MCF 10A (cell line): ENCODE data around the gene ARF3. TPM values are rescaled to one million over a fixed set of nuclear protein-coding genes. Genes with fewer than 3 reads are reported as not detected.

Experiments
- BruUV-seq: library from RNA; stranded (reverse); fragments of 400-500 nt; replicated peaks from 2 replicates; lab custom pipeline; 2021; lab: Mats Ljungman, UMichigan
- CTCF ChIA-PET: fragments of 300-600 bp; sonication (Branson Sonifier 250); formaldehyde crosslinking; extraction: SDS; loops from one replicate; lab custom pipeline; 2021; ENCODE audit warnings: antibody characterized with exemption, inconsistent platforms; lab: Yijun Ruan, JAX
- POLR2A ChIA-PET: fragments of 300-600, 350-650 bp; sonication (Branson Sonifier 250); formaldehyde crosslinking; extraction: SDS; loops from one replicate; lab custom pipeline; 2020; ENCODE audit warnings: antibody characterized with exemption, inconsistent platforms; lab: Yijun Ruan, JAX
- DNase-seq: peaks from one replicate; pipeline ENCODE4 v3.0.0-alpha.2; 2018; ENCODE audit not compliant: unreplicated experiment
- H3K27ac Mint-ChIP-seq: one replicate; pipeline ENCODE4 v1.8.0; 2022; ENCODE audit warnings: mild to moderate bottlenecking, low read depth, mixed read lengths; ENCODE audit not compliant: unreplicated experiment
- H3K27me3 Mint-ChIP-seq: one replicate; pipeline ENCODE4 v1.8.0; 2022; ENCODE audit warnings: mixed read lengths; ENCODE audit not compliant: insufficient read depth, unreplicated experiment
- H3K36me3 Mint-ChIP-seq: one replicate; pipeline ENCODE4 v1.8.0; 2022; ENCODE audit warnings: mild to moderate bottlenecking, moderate library complexity, mixed read lengths; ENCODE audit not compliant: insufficient read depth, unreplicated experiment
- H3K4me1 Mint-ChIP-seq: one replicate; pipeline ENCODE4 v1.8.0; 2022; ENCODE audit warnings: mixed read lengths; ENCODE audit not compliant: insufficient read depth, unreplicated experiment
- H3K4me3 Mint-ChIP-seq: one replicate; pipeline ENCODE4 v1.8.0; 2022; ENCODE audit warnings: mild to moderate bottlenecking, moderate library complexity, mixed read lengths; ENCODE audit not compliant: unreplicated experiment
- H3K9me3 Mint-ChIP-seq: one replicate; pipeline ENCODE4 v1.8.0; 2022; ENCODE audit warnings: mixed read lengths; ENCODE audit not compliant: unreplicated experiment
- intact Hi-C: fragments of 100-400 bp; cut with micrococcal nuclease; formaldehyde crosslinking; loops from 2 replicates; pipeline ENCODE4 v1.14.1; 2022
- total RNA-seq: library from RNA; stranded (reverse); gene quantifications from 2 replicates; pipeline ENCODE4 v1.2.3, GENCODE V29; 2022
- TF ChIP-seq, protein P1 (sequence below): fragments of 200-600 bp; IDR thresholded peaks from one replicate; pipeline ENCODE4 v1.8.0; 2022; ENCODE audit warnings: antibody characterized with exemption, mild to moderate bottlenecking; ENCODE audit not compliant: unreplicated experiment

ARF3 gene
- total RNA-seq, 1 experiment from 2014 or later: 117 TPM

DNA sequence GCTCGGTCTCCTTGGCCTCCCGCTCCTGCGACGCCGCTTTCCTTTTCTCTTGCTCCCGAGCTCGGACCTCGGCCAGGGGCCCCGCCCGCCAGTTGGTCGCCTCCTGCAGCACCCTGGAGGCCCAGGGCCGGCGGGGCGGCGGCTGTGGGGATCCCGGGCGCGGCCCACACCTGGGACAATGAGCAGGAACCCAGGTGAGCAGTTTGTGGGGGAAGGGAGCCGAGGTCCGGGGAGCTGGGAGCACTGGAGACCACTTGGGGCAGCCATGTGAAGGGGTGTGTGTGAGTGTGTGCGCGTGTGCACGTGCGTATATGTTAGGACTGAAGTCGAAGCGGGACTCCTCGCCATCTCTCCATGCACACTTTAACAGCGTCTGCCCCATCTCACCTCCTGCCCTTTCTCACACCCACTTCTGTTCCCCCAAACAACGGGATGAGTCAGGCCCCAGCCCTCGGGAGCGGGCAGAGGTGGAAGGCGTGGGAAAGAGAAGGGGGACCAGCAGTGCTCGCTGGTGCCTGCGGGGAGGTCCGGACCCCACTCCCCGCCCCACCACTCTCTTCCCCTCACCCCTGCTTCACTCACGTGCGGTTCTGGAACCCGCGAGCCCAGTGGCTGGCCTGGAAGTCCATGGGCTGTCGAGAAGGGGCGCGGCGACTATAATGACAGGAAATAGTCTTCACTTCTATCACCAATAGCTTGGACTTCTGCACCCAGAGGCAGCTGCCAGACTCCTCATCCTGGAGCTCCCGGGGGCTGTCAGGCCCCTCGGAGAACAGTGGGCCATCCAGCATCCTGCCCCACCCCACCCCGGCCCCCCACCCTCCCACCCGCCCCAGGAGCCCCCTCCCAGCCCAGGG lies 41.4 kb upstream of the ARF3 start:
- Mint-ChIP-seq H3K27me3 (no peaks in the 10 kb centered on the region), H3K9me3 (no peaks in the 10 kb centered on the region), H3K27ac (no peak overlapping the region), H3K4me1 (peaks cover 14% of the 10 kb centered on the region), H3K36me3 (peaks cover 28% of the 10 kb centered on the region), H3K4me3 (no peak overlapping the region)
- ChIA-PET POLR2A (interaction anchor here (0.8 to 1.2 kb wide), 2 partner anchors 19 to 146 kb away, joined by 3 read pairs; no protein-coding TSS in a partner anchor), CTCF (interaction anchor here (0.6 to 2.4 kb wide), 3 partner anchors 11 to 29 kb away, joined by 3 to 14 read pairs (median 7); partner anchors contain the start of gene WNT1)
- BruUV-seq: no TSS peak
- intact Hi-C loops: loop anchor here (10.0 kb wide), 1 partner anchor 104 kb away; no protein-coding TSS in a partner anchor
- TF ChIP-seq, protein P1, sequence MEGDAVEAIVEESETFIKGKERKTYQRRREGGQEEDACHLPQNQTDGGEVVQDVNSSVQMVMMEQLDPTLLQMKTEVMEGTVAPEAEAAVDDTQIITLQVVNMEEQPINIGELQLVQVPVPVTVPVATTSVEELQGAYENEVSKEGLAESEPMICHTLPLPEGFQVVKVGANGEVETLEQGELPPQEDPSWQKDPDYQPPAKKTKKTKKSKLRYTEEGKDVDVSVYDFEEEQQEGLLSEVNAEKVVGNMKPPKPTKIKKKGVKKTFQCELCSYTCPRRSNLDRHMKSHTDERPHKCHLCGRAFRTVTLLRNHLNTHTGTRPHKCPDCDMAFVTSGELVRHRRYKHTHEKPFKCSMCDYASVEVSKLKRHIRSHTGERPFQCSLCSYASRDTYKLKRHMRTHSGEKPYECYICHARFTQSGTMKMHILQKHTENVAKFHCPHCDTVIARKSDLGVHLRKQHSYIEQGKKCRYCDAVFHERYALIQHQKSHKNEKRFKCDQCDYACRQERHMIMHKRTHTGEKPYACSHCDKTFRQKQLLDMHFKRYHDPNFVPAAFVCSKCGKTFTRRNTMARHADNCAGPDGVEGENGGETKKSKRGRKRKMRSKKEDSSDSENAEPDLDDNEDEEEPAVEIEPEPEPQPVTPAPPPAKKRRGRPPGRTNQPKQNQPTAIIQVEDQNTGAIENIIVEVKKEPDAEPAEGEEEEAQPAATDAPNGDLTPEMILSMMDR: no peak
- peak; percentile 49 for DNase-seq

DNA sequence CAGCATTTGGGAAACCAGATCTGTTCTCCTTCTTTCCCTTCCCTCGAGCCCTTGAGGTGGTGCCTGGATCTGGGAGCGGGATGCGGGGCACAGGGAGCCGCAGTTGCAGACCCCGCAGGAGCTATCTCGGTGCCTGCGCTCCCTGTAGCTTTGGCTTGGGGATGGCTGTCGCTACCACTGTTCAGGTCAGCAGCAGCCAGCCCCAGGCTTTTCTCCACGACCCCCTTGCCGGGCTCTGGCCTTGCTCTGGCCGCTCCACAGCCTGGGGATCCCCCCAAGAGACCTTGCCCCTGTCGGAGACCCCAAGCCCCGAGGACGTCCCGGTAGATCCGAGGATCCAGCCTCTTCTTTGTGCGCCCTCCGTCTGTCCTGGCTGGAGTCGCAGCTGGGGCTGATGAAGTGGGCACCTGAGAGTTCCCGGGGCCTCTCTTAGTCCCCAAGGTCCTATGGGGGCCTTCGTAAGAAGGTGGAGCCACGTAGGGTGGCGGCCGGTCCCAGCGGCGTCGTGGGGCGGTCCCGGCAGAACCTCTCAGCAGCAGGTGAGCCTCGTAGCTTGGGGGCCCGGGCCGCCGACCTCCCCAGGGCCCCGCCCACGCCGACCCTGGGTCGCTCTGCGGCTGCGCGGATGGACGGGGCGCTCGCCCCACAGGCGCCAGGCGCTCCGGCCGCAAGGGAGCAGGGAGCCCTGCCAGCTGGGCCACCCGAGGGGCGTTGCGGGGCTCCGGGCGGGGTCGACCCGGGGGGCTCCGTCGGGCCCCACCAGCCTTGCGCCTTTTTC lies 40.6 kb upstream of the ARF3 start:
- CTCF ChIA-PET: interaction anchor here (0.8 to 2.4 kb wide), 5 partner anchors 10 to 203 kb away, joined by 3 to 14 read pairs (median 6); partner anchors contain the start of gene DDX23
- no peak for DNase-seq
- H3K27me3 Mint-ChIP-seq: no peaks in the 10 kb centered on the region
- intact Hi-C loops: loop anchor here (10.0 kb wide), 1 partner anchor 103 kb away; no protein-coding TSS in a partner anchor
- H3K27ac Mint-ChIP-seq: no peak overlapping the region
- POLR2A ChIA-PET: interaction anchor here (0.8 kb wide), 1 partner anchor 145 kb away, joined by 3 read pairs; no protein-coding TSS in a partner anchor
- no peaks in the 10 kb centered on the region for H3K9me3 Mint-ChIP-seq
- H3K36me3 Mint-ChIP-seq: peaks cover 22% of the 10 kb centered on the region
- no peak overlapping the region for H3K4me3 Mint-ChIP-seq
- BruUV-seq: no TSS peak
- TF ChIP-seq, protein P1: no peak
- peaks cover 14% of the 10 kb centered on the region for H3K4me1 Mint-ChIP-seq

DNA sequence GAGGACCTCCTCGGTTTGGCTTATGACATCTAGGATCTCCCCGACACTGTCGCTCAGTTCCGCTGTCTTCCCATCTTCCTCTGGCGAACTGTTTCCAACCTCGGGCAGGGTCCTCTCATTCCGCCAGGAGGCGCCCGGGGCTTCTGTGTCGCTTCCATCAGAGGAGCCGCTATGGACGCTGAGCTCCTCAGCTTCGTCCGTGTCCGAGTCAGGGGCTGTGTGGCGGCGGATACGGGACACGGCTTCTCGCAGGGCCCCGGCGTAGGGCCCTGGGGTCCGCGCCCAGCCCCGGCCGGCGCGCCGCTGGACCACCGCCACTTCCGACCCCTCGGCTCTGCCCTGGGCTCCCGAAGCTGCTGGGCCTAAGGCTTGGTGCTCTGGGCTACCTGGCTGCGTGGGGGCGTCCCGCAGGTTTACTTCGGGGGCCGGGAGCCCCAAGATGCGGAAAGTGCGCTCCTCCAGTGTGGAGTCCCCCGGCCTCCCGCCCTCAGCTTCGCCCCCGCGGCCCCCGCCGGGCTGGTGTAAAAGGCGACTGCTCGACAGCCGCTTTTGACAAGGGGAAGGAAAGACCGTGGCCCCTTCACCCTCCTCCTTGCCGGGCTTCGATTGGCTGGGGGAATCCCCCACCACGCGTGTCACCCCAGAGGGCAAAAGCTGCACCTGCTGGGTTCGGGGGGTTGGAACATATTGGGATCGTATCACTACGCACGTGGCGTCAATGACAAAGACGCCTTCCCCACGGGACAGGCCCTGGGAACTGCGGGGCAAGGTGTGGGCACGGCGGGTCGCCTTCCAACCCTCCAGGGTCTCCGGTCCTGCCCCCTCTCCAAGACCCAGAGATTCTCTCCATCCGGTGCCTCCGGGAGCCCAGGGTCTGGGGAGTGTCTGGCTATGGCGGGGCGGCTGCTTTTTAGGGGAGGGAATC lies 39.8 kb upstream of the ARF3 start:
- Mint-ChIP-seq H3K27me3 (no peaks in the 10 kb centered on the region), H3K9me3 (no peaks in the 10 kb centered on the region), H3K4me3 (no peak overlapping the region), H3K27ac (no peak overlapping the region), H3K36me3 (peaks cover 13% of the 10 kb centered on the region), H3K4me1 (peaks cover 14% of the 10 kb centered on the region)
- intact Hi-C loops: loop anchor here (10.0 kb wide), 1 partner anchor 102 kb away; no protein-coding TSS in a partner anchor
- ChIA-PET CTCF (interaction anchor here (0.8 to 2.4 kb wide), 8 partner anchors 9 to 202 kb away, joined by 3 to 14 read pairs (median 4); partner anchors contain the start of genes DDX23 and RND1), POLR2A (interaction anchor here (0.6 to 1.7 kb wide), 2 partner anchors 144 to 150 kb away, joined by 3 to 5 read pairs; no protein-coding TSS in a partner anchor)
- no TSS peak for BruUV-seq
- TF ChIP-seq, protein P1: no peak
- no peak for DNase-seq
